Measurements from ENCODE around the gene KHDC1L.

Gene KHDC1L

GRCh38 chr6:73233048-73233447, 7.8 kb upstream of the KHDC1L start:
- no peak for TF ChIP-seq ZFX (IDR thresholded peaks at IDR 0.05; ENCODE audit: borderline replicate concordance)
- no peak for TF ChIP-seq CTCF (IDR thresholded peaks at IDR 0.05)
- no peak overlapping the region for H3K27ac ChIP-seq

- no peak overlapping the region for H3K27ac ChIP-seq
- TF ChIP-seq ZFX (IDR thresholded peaks at IDR 0.05; ENCODE audit: borderline replicate concordance) (no peak), CTCF (IDR thresholded peaks at IDR 0.05) (no peak)
Measured at GRCh38 chr6:73231986-73232391, 6.7 kb upstream of the KHDC1L start.

- no peak overlapping the region for H3K27ac ChIP-seq
- TF ChIP-seq ZFX (IDR thresholded peaks at IDR 0.05; ENCODE audit: borderline replicate concordance) = no peak
- TF ChIP-seq CTCF (IDR thresholded peaks at IDR 0.05) = no peak
Measured at GRCh38 chr6:73227606-73228255, 2.4 kb upstream of the KHDC1L start.

GRCh38 chr6:73216859-73217258, 8.4 kb downstream of the KHDC1L start:
- no peak overlapping the region for H3K27ac ChIP-seq
- TF ChIP-seq CTCF (IDR thresholded peaks at IDR 0.05) (no peak), ZFX (IDR thresholded peaks at IDR 0.05; ENCODE audit: borderline replicate concordance) (no peak)

GRCh38 chr6:73209117-73209516, 16.2 kb downstream of the KHDC1L start:
- TF ChIP-seq ZFX (IDR thresholded peaks at IDR 0.05; ENCODE audit: borderline replicate concordance) (no peak), CTCF (IDR thresholded peaks at IDR 0.05) (no peak)
- no peak overlapping the region for H3K27ac ChIP-seq

GRCh38 chr6:73207221-73207837, 18.0 kb downstream of the KHDC1L start:
- no peak overlapping the region for H3K27ac ChIP-seq
- no peak for TF ChIP-seq CTCF (IDR thresholded peaks at IDR 0.05)
- no peak for TF ChIP-seq ZFX (IDR thresholded peaks at IDR 0.05; ENCODE audit: borderline replicate concordance)

- TF ChIP-seq ZFX (IDR thresholded peaks at IDR 0.05; ENCODE audit: borderline replicate concordance) (no peak), CTCF (IDR thresholded peaks at IDR 0.05) (no peak)
- H3K27ac ChIP-seq = no peak overlapping the region
Measured at GRCh38 chr6:73204252-73204651, 21.0 kb downstream of the KHDC1L start.

Measured in 22Rv1 (cell line).